Astrocyte (in vitro differentiated cells and primary cell): ENCODE results near the gene BARX2. TPM values are rescaled to one million over a fixed set of nuclear protein-coding genes. Genes with fewer than 3 reads are reported as not detected.

ENCODE experiments used
- DNase-seq: peaks from one replicate; pipeline ENCODE4 v3.0.0-alpha.2; 2010; ENCODE audit warnings: low read depth
- FAIRE-seq: peaks from 2 replicates; lab custom pipeline; 2011; peaks lifted over from hg19 to GRCh38; lab: Jason Lieb, UNC
- H2AFZ ChIP-seq: 2 replicates; pipeline ENCODE4 v1.6.0; 2012; ENCODE audit warnings: low read depth, low read length, inconsistent platforms
- H3K27ac ChIP-seq: 2 replicates; pipeline ENCODE4 v1.5.1; 2011; ENCODE audit warnings: low read depth, low read length, inconsistent platforms
- H3K27me3 ChIP-seq: 2 replicates; pipeline ENCODE4 v1.6.0; 2011; ENCODE audit warnings: low read length, inconsistent platforms; ENCODE audit not compliant: insufficient read depth
- H3K36me3 ChIP-seq: 2 replicates; pipeline ENCODE4 v1.5.1; 2011; ENCODE audit warnings: low read length, inconsistent platforms; ENCODE audit not compliant: insufficient read depth
- H3K4me1 ChIP-seq: 2 replicates; pipeline ENCODE4 v1.5.1; 2011; ENCODE audit warnings: low read length, inconsistent platforms; ENCODE audit not compliant: insufficient read depth
- H3K4me2 ChIP-seq: 2 replicates; pipeline ENCODE4 v1.6.0; 2012; ENCODE audit warnings: low read length, inconsistent platforms
- H3K4me3 ChIP-seq: 2 replicates; pipeline ENCODE4 v1.5.1; 2011; ENCODE audit warnings: low read depth, mild to moderate bottlenecking, low read length, inconsistent platforms; ENCODE audit not compliant: insufficient read depth
- H3K79me2 ChIP-seq: 2 replicates; pipeline ENCODE4 v1.6.0; 2012; ENCODE audit warnings: mild to moderate bottlenecking, low read length, inconsistent platforms; ENCODE audit not compliant: insufficient read depth
- H3K9ac ChIP-seq: 2 replicates; pipeline ENCODE4 v1.6.0; 2012; ENCODE audit warnings: mild to moderate bottlenecking, low read length, inconsistent platforms
- H3K9me3 ChIP-seq: 2 replicates; pipeline ENCODE4 v1.5.1; 2012; ENCODE audit warnings: low read depth, mild to moderate bottlenecking, low read length, inconsistent platforms; ENCODE audit not compliant: insufficient read depth
- H4K20me1 ChIP-seq: 2 replicates; pipeline ENCODE4 v1.6.0; 2012; ENCODE audit warnings: low read length, inconsistent platforms; ENCODE audit not compliant: insufficient read depth
- H3K27ac Mint-ChIP-seq: one replicate; pipeline ENCODE4 v1.8.0; 2021; ENCODE audit warnings: mild to moderate bottlenecking, mixed read lengths; ENCODE audit not compliant: unreplicated experiment
- H3K27me3 Mint-ChIP-seq: one replicate; pipeline ENCODE4 v1.8.0; 2021; ENCODE audit warnings: low read depth, mixed read lengths; ENCODE audit not compliant: unreplicated experiment
- H3K36me3 Mint-ChIP-seq: one replicate; pipeline ENCODE4 v1.8.0; 2021; ENCODE audit warnings: low read depth, mixed read lengths; ENCODE audit not compliant: unreplicated experiment
- H3K4me1 Mint-ChIP-seq: one replicate; pipeline ENCODE4 v1.8.0; 2021; ENCODE audit warnings: low read depth, mixed read lengths; ENCODE audit not compliant: unreplicated experiment
- H3K4me3 Mint-ChIP-seq: one replicate; pipeline ENCODE4 v1.8.0; 2021; ENCODE audit warnings: mild to moderate bottlenecking, moderate library complexity, mixed read lengths; ENCODE audit not compliant: unreplicated experiment
- H3K9me3 Mint-ChIP-seq: one replicate; pipeline ENCODE4 v1.8.0; 2021; ENCODE audit warnings: mild to moderate bottlenecking, mixed read lengths; ENCODE audit not compliant: unreplicated experiment
- CTCF ChIP-seq: IDR thresholded peaks from 2 replicates; pipeline ENCODE4 v1.5.1; 2011; ENCODE audit warnings: low read depth, mild to moderate bottlenecking, inconsistent platforms, low read length, moderate library complexity; ENCODE audit not compliant: insufficient read depth
- EZH2 ChIP-seq: IDR thresholded peaks from 2 replicates; pipeline ENCODE4 v1.6.1; 2012; ENCODE audit warnings: mild to moderate bottlenecking, low read length, inconsistent platforms; ENCODE audit not compliant: insufficient read depth
- total RNA-seq: library from RNA; stranded (reverse); gene quantifications from 2 replicates; pipeline ENCODE4 v1.2.1, GENCODE V29; 2021

Gene BARX2
- total RNA-seq, 1 donor from 2014 or later = not detected

- H3K4me2 ChIP-seq = no peak overlapping the region
- no peaks in the 10 kb centered on the region for H4K20me1 ChIP-seq
- Mint-ChIP-seq H3K4me1 (peaks cover 14% of the 10 kb centered on the region), H3K4me3 (no peak overlapping the region), H3K27ac (no peak overlapping the region), H3K36me3 (peaks cover 2% of the 10 kb centered on the region), H3K27me3 (peaks cover 9% of the 10 kb centered on the region), H3K9me3 (peaks cover 6% of the 10 kb centered on the region)
- H3K4me3 ChIP-seq = no peak overlapping the region
- no peaks in the 10 kb centered on the region for H3K4me1 ChIP-seq
- no peaks in the 10 kb centered on the region for H3K79me2 ChIP-seq
- no peak overlapping the region for H3K27ac ChIP-seq
- no peaks in the 10 kb centered on the region for H3K27me3 ChIP-seq
- TF ChIP-seq CTCF = no peak
- no peak for TF ChIP-seq EZH2
- FAIRE-seq (no peak), DNase-seq (no peak)
- H3K9me3 ChIP-seq = no peaks in the 10 kb centered on the region
- no peak overlapping the region for H2AFZ ChIP-seq
- H3K9ac ChIP-seq = no peak overlapping the region
- no peaks in the 10 kb centered on the region for H3K36me3 ChIP-seq
Measured at GRCh38 chr11:129443276-129443675, 67.6 kb downstream of the BARX2 start.

GRCh38 chr11:129444274-129444673 lies 68.6 kb downstream of the BARX2 start:
- peaks cover 2% of the 10 kb centered on the region for H3K36me3 Mint-ChIP-seq
- Histone ChIP-seq H3K9ac (no peak overlapping the region), H3K4me2 (no peak overlapping the region), H3K4me1 (no peaks in the 10 kb centered on the region), H3K9me3 (no peaks in the 10 kb centered on the region), H3K4me3 (no peak overlapping the region), H3K27ac (no peak overlapping the region), H3K36me3 (no peaks in the 10 kb centered on the region), H3K27me3 (no peaks in the 10 kb centered on the region), H4K20me1 (no peaks in the 10 kb centered on the region), H3K79me2 (no peaks in the 10 kb centered on the region), H2AFZ (no peak overlapping the region)
- DNase-seq (no peak), FAIRE-seq (no peak)
- peaks cover 14% of the 10 kb centered on the region for H3K4me1 Mint-ChIP-seq
- H3K9me3 Mint-ChIP-seq = peaks cover 5% of the 10 kb centered on the region
- peaks cover 6% of the 10 kb centered on the region for H3K27me3 Mint-ChIP-seq
- no peak for TF ChIP-seq EZH2
- no peak for TF ChIP-seq CTCF
- H3K4me3 Mint-ChIP-seq = no peak overlapping the region
- no peak overlapping the region for H3K27ac Mint-ChIP-seq

GRCh38 chr11:129445226-129445625 lies 69.6 kb downstream of the BARX2 start:
- H3K27ac ChIP-seq = no peak overlapping the region
- H2AFZ ChIP-seq = no peak overlapping the region
- no peaks in the 10 kb centered on the region for H3K27me3 ChIP-seq
- FAIRE-seq = no peak
- Mint-ChIP-seq H3K27me3 (peaks cover 4% of the 10 kb centered on the region), H3K4me3 (no peak overlapping the region), H3K4me1 (peaks cover 5% of the 10 kb centered on the region), H3K36me3 (peaks cover 2% of the 10 kb centered on the region), H3K27ac (no peak overlapping the region), H3K9me3 (peaks cover 5% of the 10 kb centered on the region)
- H3K4me2 ChIP-seq = no peak overlapping the region
- H4K20me1 ChIP-seq = no peaks in the 10 kb centered on the region
- no peak for DNase-seq
- H3K9me3 ChIP-seq = no peaks in the 10 kb centered on the region
- H3K36me3 ChIP-seq = no peaks in the 10 kb centered on the region
- no peaks in the 10 kb centered on the region for H3K4me1 ChIP-seq
- H3K9ac ChIP-seq = no peak overlapping the region
- no peak overlapping the region for H3K4me3 ChIP-seq
- no peak for TF ChIP-seq EZH2
- no peak for TF ChIP-seq CTCF
- no peaks in the 10 kb centered on the region for H3K79me2 ChIP-seq
